Natural killer cell treated with Interleukin-12 subunit alpha and Interleukin-12 subunit beta and Interleukin-15 and Interleukin-18, amount 100 ng/mL, for 72 hours (primary cell): ENCODE results near the gene PLEKHM1. TPM values are rescaled to one million over a fixed set of nuclear protein-coding genes. Genes with fewer than 3 reads are reported as not detected.
"Not testable (repeated sequence)": the region's sequence is repeated elsewhere in the genome, so short reads cannot be mapped to it uniquely, and the experiment has no call there.

Experiments
- ATAC-seq, 2 donors: fragments of 150-1000 bp; cut with Tn5 transposase in 1 of 2; sonication (Bioruptor Pico), chemical (Tn5 transposase) in 1 of 2; 2 replicates each; pipeline ENCODE4 v1.10.0; 2021
- DNase-seq: peaks from one replicate; pipeline ENCODE4 v3.0.0; 2022; ENCODE audit warnings: low spot score
- H3K27ac Mint-ChIP-seq, 2 donors: 1 replicate in 1 of 2; 2 replicates in 1 of 2; pipeline ENCODE4 v1.8.0; 2022; ENCODE audit warnings: mixed read lengths in 2 of 2, mild to moderate bottlenecking in 1 of 2, moderate library complexity in 1 of 2
- H3K27me3 Mint-ChIP-seq, 2 donors: 1 replicate in 1 of 2; 2 replicates in 1 of 2; pipeline ENCODE4 v1.8.0; 2022; ENCODE audit warnings: mixed read lengths in 2 of 2
- H3K36me3 Mint-ChIP-seq: one replicate; pipeline ENCODE4 v1.8.0; 2022; ENCODE audit warnings: mixed read lengths
- H3K4me1 Mint-ChIP-seq, 2 donors: 1 replicate in 1 of 2; 2 replicates in 1 of 2; pipeline ENCODE4 v1.8.0; 2022; ENCODE audit warnings: low read depth in 2 of 2, mixed read lengths in 2 of 2, mild to moderate bottlenecking in 1 of 2
- H3K4me3 Mint-ChIP-seq: one replicate; pipeline ENCODE4 v1.8.0; 2022; ENCODE audit warnings: mixed read lengths
- H3K9me3 Mint-ChIP-seq: 2 replicates; pipeline ENCODE4 v1.8.0; 2022; ENCODE audit warnings: mixed read lengths
- total RNA-seq, 2 donors: library from RNA; stranded (reverse); gene quantifications; one replicate each; pipeline ENCODE4 v1.2.3, GENCODE V29; 2022

PLEKHM1 gene
- total RNA-seq, 2 donors from 2014 or later, result 63.1 to 68.1 TPM

DNA sequence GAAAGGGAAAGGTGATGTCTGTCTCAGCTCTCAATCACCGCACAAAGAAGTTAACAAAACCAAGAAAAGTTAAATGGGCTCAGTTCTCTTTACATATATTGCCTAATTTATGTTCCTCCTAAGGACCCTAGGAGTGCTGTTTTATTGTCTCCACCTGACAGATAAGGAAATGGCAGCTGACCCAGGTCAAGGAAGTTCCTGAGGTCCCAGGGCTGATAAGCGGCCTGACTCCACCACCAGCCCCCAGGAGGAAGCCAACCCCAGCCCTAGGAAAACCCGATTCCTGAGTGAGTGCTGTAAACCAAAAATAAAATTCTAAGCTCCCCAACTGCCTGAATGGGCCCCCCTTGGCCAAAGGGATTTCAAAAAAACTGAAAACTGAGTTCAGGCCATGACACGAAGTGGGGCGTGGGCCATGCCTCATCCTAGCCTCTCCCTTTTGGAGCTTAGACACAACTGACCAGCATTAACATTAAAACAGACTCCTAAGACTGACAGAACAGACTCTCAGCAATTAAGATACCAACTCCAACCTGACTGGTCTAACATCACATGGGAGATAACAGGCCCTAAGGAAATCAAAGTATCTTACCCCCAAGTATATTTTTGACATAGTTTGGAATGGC lies 6.8 kb downstream of the PLEKHM1 start:
- not testable (repeated sequence) for DNase-seq, H3K4me3 Mint-ChIP-seq, H3K27me3 Mint-ChIP-seq, H3K36me3 Mint-ChIP-seq, H3K9me3 Mint-ChIP-seq, ATAC-seq
- H3K4me1 Mint-ChIP-seq, result peaks cover 17% of the 10 kb centered on the region in 2 donors
- H3K27ac Mint-ChIP-seq, result peak overlapping the region in 1 of 2 donors; percentile 4

DNA sequence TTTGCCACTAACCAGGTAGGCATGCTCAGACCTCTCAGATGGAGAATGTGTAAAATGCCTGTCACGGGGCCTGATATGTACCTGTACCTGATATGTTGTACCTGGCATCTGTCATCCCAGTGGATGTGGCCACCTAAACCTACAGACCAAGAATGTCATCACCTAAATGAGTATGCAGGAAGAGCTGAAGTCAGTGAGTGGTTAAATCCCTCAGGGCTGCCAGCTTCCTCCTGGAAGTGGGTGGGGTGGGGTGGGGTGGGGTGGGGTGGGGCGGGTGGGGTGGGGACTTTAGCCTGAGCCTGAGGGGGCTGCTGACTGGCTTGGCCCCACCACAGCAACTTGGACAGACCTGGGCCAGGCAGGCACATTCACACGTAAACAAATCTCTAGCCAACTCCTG lies 7.3 kb downstream of the PLEKHM1 start:
- not testable (repeated sequence) for H3K27ac Mint-ChIP-seq, DNase-seq, H3K36me3 Mint-ChIP-seq, H3K27me3 Mint-ChIP-seq, H3K4me3 Mint-ChIP-seq, ATAC-seq, H3K9me3 Mint-ChIP-seq
- H3K4me1 Mint-ChIP-seq, result peaks cover 14 to 16% of the 10 kb centered on the region in 2 donors

DNA sequence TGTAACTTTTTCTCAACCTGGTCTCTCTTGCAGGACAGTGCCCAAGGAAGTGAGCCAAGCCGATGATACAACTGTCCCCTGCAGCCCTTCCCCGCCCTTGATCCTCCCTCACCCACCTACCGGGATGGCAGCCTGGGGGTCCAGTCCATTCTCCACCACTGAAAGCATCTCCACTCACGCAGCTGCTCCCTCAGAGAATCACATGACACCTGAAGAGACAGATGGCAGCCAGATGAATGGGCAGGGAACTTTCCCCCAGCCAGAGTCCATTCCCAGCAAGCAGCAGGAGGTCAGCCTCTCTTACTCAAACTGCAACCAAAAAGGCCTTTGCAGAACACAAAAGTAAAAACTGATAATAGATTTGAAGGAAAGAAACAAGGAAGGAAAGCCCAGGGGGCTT lies 8.2 kb downstream of the PLEKHM1 start:
- H3K36me3 Mint-ChIP-seq, ATAC-seq, DNase-seq, H3K27ac Mint-ChIP-seq, H3K9me3 Mint-ChIP-seq, H3K27me3 Mint-ChIP-seq, H3K4me3 Mint-ChIP-seq: not testable (repeated sequence)
- peaks cover 8 to 12% of the 10 kb centered on the region in 2 donors for H3K4me1 Mint-ChIP-seq

GRCh38 chr17:45475436-45475835 lies 15.1 kb downstream of the PLEKHM1 start:
- not testable (repeated sequence) for H3K27ac Mint-ChIP-seq, ATAC-seq, H3K4me3 Mint-ChIP-seq, H3K4me1 Mint-ChIP-seq, H3K9me3 Mint-ChIP-seq, DNase-seq, H3K27me3 Mint-ChIP-seq
- peaks cover 15% of the 10 kb centered on the region for H3K36me3 Mint-ChIP-seq

- H3K27me3 Mint-ChIP-seq, H3K9me3 Mint-ChIP-seq, H3K4me3 Mint-ChIP-seq, ATAC-seq, DNase-seq, H3K4me1 Mint-ChIP-seq, H3K27ac Mint-ChIP-seq: not testable (repeated sequence)
- H3K36me3 Mint-ChIP-seq, result peaks cover 11% of the 10 kb centered on the region
Measured at GRCh38 chr17:45472249-45472648, 18.3 kb downstream of the PLEKHM1 start.

DNA sequence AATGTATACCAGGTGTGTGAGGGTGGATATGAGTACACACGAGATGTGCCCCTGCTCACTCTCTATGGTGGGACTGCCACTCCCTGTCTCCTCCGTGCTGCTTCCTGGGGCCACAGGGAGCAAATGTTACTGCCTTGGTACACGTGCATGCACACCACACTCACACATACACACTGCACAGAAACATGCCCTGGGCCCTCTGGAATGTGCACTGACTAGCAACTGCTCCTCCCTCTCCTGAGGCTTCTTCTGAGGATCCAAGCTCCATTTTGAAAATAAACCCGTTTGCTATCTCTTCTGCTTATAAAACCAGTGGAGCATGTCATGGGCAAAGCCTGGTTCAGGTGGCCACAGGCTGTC lies 21.3 kb downstream of the PLEKHM1 start:
- H3K9me3 Mint-ChIP-seq, H3K27me3 Mint-ChIP-seq, H3K4me1 Mint-ChIP-seq, H3K27ac Mint-ChIP-seq, H3K4me3 Mint-ChIP-seq, ATAC-seq, H3K36me3 Mint-ChIP-seq, DNase-seq: not testable (repeated sequence)

DNA sequence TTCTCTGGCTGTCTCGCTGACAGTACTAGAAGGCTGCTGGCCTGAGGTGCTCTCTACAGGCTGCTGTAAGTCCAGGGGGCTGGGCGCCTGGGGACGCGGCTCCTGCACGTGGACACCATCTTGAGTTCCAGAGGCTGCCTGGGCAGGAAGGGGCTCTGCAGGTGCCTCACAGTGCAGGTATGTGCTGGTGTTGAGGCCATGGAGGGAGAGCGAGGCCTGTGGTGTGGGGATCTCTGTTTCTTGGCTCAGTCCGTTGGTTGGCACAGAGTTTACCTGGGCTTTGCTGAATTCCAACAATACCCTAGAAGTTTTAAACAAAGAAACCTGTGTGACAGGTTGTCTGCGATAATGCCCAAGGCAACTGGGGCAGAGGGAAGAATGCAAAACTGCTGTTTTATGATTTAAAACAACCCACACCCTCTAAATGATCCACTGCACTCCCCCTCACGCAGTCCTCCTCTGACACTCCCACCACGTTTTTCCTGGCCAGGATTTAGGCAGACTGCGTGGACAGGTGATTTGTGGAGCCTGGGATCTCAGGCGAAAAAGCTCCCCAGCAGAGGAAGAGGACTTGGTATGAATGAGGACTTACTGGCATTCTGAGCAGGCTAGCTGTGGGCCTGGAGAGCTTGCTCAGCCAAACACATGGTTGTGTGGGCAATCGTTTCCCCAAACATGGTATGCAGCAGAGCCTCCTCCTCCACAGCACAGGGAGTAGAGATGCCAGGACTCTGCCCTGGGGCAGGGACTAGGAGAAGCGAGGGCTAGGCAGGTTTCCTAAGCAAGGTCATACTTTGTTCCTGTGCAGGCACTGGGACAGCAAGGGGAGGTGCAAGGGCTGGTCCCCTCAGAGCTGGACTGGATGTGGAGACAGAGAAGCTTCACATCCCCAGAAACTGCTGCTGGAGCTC lies 22.0 kb downstream of the PLEKHM1 start:
- H3K36me3 Mint-ChIP-seq, H3K27me3 Mint-ChIP-seq, H3K4me1 Mint-ChIP-seq, H3K27ac Mint-ChIP-seq, DNase-seq, H3K4me3 Mint-ChIP-seq, H3K9me3 Mint-ChIP-seq, ATAC-seq: not testable (repeated sequence)

GRCh38 chr17:45461524-45462327 lies 28.8 kb downstream of the PLEKHM1 start:
- not testable (repeated sequence) for H3K9me3 Mint-ChIP-seq, H3K36me3 Mint-ChIP-seq, H3K27me3 Mint-ChIP-seq
- ATAC-seq (peak; percentile 94 to 95), DNase-seq (peak; percentile 69)
- H3K4me1 Mint-ChIP-seq, result peaks cover 9 to 19% of the 10 kb centered on the region in 2 donors
- H3K4me3 Mint-ChIP-seq, result peak overlapping the region; percentile 6
- H3K27ac Mint-ChIP-seq, result peak overlapping the region; percentile 59 to 90

GRCh38 chr17:45460422-45460821 lies 30.1 kb downstream of the PLEKHM1 start:
- not testable (repeated sequence) for ATAC-seq, H3K36me3 Mint-ChIP-seq, H3K9me3 Mint-ChIP-seq, H3K4me3 Mint-ChIP-seq, H3K27me3 Mint-ChIP-seq, DNase-seq
- Mint-ChIP-seq H3K4me1 (peaks cover 14 to 22% of the 10 kb centered on the region in 2 donors), H3K27ac (peak overlapping the region in 1 of 2 donors; percentile 90)

DNA sequence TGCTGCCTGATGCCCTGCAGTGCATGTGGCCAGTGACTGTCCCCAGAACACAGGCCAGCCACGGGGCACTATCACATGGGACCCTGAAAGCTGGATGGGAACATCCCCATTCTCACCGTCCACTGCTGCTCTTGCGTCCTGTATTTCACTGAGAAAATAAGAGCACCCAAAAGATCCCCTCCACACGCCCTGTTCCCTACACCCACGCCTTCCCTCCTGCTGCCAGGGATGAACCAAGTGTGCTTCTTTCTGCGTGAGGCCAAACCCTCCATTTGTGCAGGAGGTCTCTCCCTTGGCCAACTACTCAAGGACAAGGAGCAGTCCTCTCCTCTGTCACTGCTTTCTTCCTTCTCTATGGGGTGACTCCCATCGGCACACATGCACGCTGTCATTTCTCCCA lies 36.2 kb downstream of the PLEKHM1 start:
- not testable (repeated sequence) for H3K27me3 Mint-ChIP-seq, H3K27ac Mint-ChIP-seq, ATAC-seq, H3K4me3 Mint-ChIP-seq, DNase-seq, H3K9me3 Mint-ChIP-seq, H3K36me3 Mint-ChIP-seq
- peaks cover 16 to 21% of the 10 kb centered on the region in 2 donors for H3K4me1 Mint-ChIP-seq

GRCh38 chr17:45453731-45454130 lies 36.8 kb downstream of the PLEKHM1 start:
- not testable (repeated sequence) for H3K36me3 Mint-ChIP-seq, H3K4me3 Mint-ChIP-seq, ATAC-seq, H3K27me3 Mint-ChIP-seq, H3K27ac Mint-ChIP-seq, DNase-seq, H3K9me3 Mint-ChIP-seq
- peaks cover 15 to 21% of the 10 kb centered on the region in 2 donors for H3K4me1 Mint-ChIP-seq

DNA sequence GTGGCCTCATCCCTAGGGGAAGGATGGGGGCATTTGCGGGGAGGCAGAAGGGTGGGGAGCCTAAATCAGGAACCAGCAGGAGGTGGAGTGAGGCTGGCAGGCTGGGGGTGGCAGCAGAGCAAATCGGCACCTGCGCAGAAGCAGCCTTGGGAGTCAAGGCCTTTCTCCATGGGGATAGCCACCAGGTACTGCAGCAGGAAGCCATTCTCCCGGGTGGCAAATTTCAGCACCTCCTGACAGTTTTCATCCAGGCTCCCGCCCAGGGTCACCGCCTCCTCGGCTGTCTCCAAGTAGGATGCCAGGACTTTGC lies 37.3 kb downstream of the PLEKHM1 start:
- peaks cover 15 to 21% of the 10 kb centered on the region in 2 donors for H3K4me1 Mint-ChIP-seq
- not testable (repeated sequence) for DNase-seq, H3K9me3 Mint-ChIP-seq, H3K4me3 Mint-ChIP-seq, H3K27ac Mint-ChIP-seq, ATAC-seq, H3K27me3 Mint-ChIP-seq, H3K36me3 Mint-ChIP-seq

- H3K4me1 Mint-ChIP-seq, result peaks cover 15 to 21% of the 10 kb centered on the region in 2 donors
- not testable (repeated sequence) for H3K27me3 Mint-ChIP-seq, H3K9me3 Mint-ChIP-seq, DNase-seq, H3K4me3 Mint-ChIP-seq, H3K36me3 Mint-ChIP-seq, H3K27ac Mint-ChIP-seq, ATAC-seq
Measured at GRCh38 chr17:45452329-45453224, 37.9 kb downstream of the PLEKHM1 start.
